OCI-LY1 (cell line): ENCODE data around the gene SERPINB1.

Source experiments
- EZH2 ChIP-seq: fragments of 200-600 bp; sonication (generic), shearing (Covaris generic); IDR thresholded peaks from 2 replicates; pipeline ENCODE4 v1.8.0; 2017; ENCODE audit warnings: borderline replicate concordance, mixed run types, mild to moderate bottlenecking, antibody characterized with exemption, low read length, moderate library complexity, mixed read lengths
- TF ChIP-seq, protein P1 (sequence below): fragments of 200-600 bp; sonication (generic), shearing (Covaris generic); IDR thresholded peaks from 2 replicates; pipeline ENCODE4 v1.5.1; 2017; ENCODE audit warnings: mild to moderate bottlenecking, antibody characterized with exemption, low read length, moderate library complexity, mixed read lengths

- TF ChIP-seq, protein P1, sequence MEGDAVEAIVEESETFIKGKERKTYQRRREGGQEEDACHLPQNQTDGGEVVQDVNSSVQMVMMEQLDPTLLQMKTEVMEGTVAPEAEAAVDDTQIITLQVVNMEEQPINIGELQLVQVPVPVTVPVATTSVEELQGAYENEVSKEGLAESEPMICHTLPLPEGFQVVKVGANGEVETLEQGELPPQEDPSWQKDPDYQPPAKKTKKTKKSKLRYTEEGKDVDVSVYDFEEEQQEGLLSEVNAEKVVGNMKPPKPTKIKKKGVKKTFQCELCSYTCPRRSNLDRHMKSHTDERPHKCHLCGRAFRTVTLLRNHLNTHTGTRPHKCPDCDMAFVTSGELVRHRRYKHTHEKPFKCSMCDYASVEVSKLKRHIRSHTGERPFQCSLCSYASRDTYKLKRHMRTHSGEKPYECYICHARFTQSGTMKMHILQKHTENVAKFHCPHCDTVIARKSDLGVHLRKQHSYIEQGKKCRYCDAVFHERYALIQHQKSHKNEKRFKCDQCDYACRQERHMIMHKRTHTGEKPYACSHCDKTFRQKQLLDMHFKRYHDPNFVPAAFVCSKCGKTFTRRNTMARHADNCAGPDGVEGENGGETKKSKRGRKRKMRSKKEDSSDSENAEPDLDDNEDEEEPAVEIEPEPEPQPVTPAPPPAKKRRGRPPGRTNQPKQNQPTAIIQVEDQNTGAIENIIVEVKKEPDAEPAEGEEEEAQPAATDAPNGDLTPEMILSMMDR: no peak
- TF ChIP-seq EZH2: no peak
Measured at GRCh38 chr6:2859185-2859700, 17.6 kb upstream of the SERPINB1 start.
